NCI-H1105 treated with DMSO at 0.1 percent for 48 hours (cell line): ENCODE measurements around the gene HS3ST2.

Experiments used
- DNase-seq: peaks from one replicate; lab custom pipeline; 2025; lab: John Stamatoyannopoulos, UW

The HS3ST2 gene

GRCh38 chr16:22813948-22814710, at the start of gene HS3ST2:
HS3ST2 (plus strand) TSS chr16:22814162; CDS start chr16:22814611, 449 bp downstream.
- DNase-seq = peak; percentile 48

GRCh38 chr16:22764662-22765327, 49.2 kb upstream of the HS3ST2 start:
- no peak for DNase-seq

GRCh38 chr16:22765479-22765878, 48.5 kb upstream of the HS3ST2 start:
- no peak for DNase-seq

- no peak for DNase-seq
Observed at GRCh38 chr16:22770866-22771265, 43.1 kb upstream of the HS3ST2 start.

GRCh38 chr16:22771551-22771950, 42.4 kb upstream of the HS3ST2 start:
- DNase-seq = no peak

GRCh38 chr16:22775220-22775922, 38.6 kb upstream of the HS3ST2 start:
- DNase-seq = no peak

GRCh38 chr16:22781480-22781879, 32.5 kb upstream of the HS3ST2 start:
- no peak for DNase-seq

GRCh38 chr16:22782314-22782713, 31.6 kb upstream of the HS3ST2 start:
- no peak for DNase-seq

- DNase-seq = no peak
Observed at GRCh38 chr16:22784690-22785214, 29.2 kb upstream of the HS3ST2 start.

- DNase-seq = no peak
Observed at GRCh38 chr16:22785552-22785951, 28.4 kb upstream of the HS3ST2 start.

- no peak for DNase-seq
Observed at GRCh38 chr16:22786284-22786683, 27.7 kb upstream of the HS3ST2 start.

GRCh38 chr16:22786691-22787090, 27.3 kb upstream of the HS3ST2 start:
- no peak for DNase-seq

GRCh38 chr16:22787466-22788192, 26.3 kb upstream of the HS3ST2 start:
- DNase-seq = no peak

GRCh38 chr16:22788193-22788530, 25.8 kb upstream of the HS3ST2 start:
- DNase-seq = no peak

GRCh38 chr16:22789281-22789945, 24.5 kb upstream of the HS3ST2 start:
- no peak for DNase-seq

- no peak for DNase-seq
Observed at GRCh38 chr16:22797551-22797950, 16.4 kb upstream of the HS3ST2 start.

GRCh38 chr16:22799113-22799512, 14.8 kb upstream of the HS3ST2 start:
- no peak for DNase-seq

GRCh38 chr16:22804893-22805292, 9.1 kb upstream of the HS3ST2 start:
- DNase-seq = no peak

- DNase-seq = no peak
Observed at GRCh38 chr16:22805326-22805725, 8.6 kb upstream of the HS3ST2 start.

GRCh38 chr16:22806811-22807210, 7.2 kb upstream of the HS3ST2 start:
- DNase-seq = no peak

GRCh38 chr16:22810226-22810625, 3.7 kb upstream of the HS3ST2 start:
- DNase-seq = no peak
